Effector memory CD4-positive, alpha-beta T cell (primary cell): Measurements from ENCODE around the gene LST1.

Experiments used
- DNase-seq, 3 donors: peaks; one replicate each; pipeline ENCODE4 v3.0.0-alpha.2; 2020
- H3K27ac ChIP-seq: 2 replicates; pipeline ENCODE4 v1.7.0; 2013; ENCODE audit warnings: mild to moderate bottlenecking, low read length, moderate library complexity; ENCODE audit not compliant: insufficient read depth, poor library complexity, severe bottlenecking
- H3K27me3 ChIP-seq: replicated peaks from 2 replicates; pipeline ENCODE4 v1.7.0; 2013; ENCODE audit warnings: mild to moderate bottlenecking, low read length; ENCODE audit not compliant: insufficient read depth, control insufficient read depth, poor library complexity, severe bottlenecking
- H3K36me3 ChIP-seq: 2 replicates; pipeline ENCODE4 v1.7.0; 2013; ENCODE audit warnings: mild to moderate bottlenecking, low read length, moderate library complexity; ENCODE audit not compliant: control insufficient read depth, insufficient read depth
- H3K4me1 ChIP-seq: 2 replicates; pipeline ENCODE4 v1.7.0; 2013; ENCODE audit warnings: low read length, mild to moderate bottlenecking; ENCODE audit not compliant: control insufficient read depth, insufficient read depth, poor library complexity, severe bottlenecking
- H3K4me3 ChIP-seq: 2 replicates; pipeline ENCODE4 v1.7.0; 2013; ENCODE audit warnings: low read length, low read depth, mild to moderate bottlenecking; ENCODE audit not compliant: insufficient read depth, poor library complexity, severe bottlenecking
- H3K9me3 ChIP-seq: 2 replicates; pipeline ENCODE4 v1.7.0; 2013; ENCODE audit warnings: mild to moderate bottlenecking, low read length, moderate library complexity; ENCODE audit not compliant: control insufficient read depth

LST1 gene

GRCh38 chr6:31575335-31575901 is 10.7 kb upstream of the LST1 start, which contains the start of gene TNF:
Gene TNF (plus strand): TSS chr6:31575565. CDS start chr6:31575742, 177 bp downstream.
- H3K27ac ChIP-seq, result peak within 1 kb of the TSS; percentile 95
- peaks cover 7% of the 10 kb centered on the region for H3K36me3 ChIP-seq
- H3K4me1 ChIP-seq, result peaks cover 83% of the 10 kb centered on the region
- peak within 1 kb of the TSS; percentile 91 for H3K4me3 ChIP-seq
- no peaks in the 10 kb centered on the region for H3K9me3 ChIP-seq
- H3K27me3 ChIP-seq, result no peaks in the 10 kb centered on the region
- DNase-seq, result peak; percentile 78 to 87 (median 80)

- peak overlapping the region; percentile 95 for H3K27ac ChIP-seq
- peak overlapping the region; percentile 91 for H3K4me3 ChIP-seq
- H3K9me3 ChIP-seq, result no peaks in the 10 kb centered on the region
- no peak for DNase-seq
- H3K4me1 ChIP-seq, result peaks cover 77% of the 10 kb centered on the region
- no peaks in the 10 kb centered on the region for H3K27me3 ChIP-seq
- peaks cover 9% of the 10 kb centered on the region for H3K36me3 ChIP-seq
Observed at GRCh38 chr6:31575952-31576685, 10.0 kb upstream of the LST1 start.

GRCh38 chr6:31576897-31577578 is 9.0 kb upstream of the LST1 start:
- Histone ChIP-seq H3K27ac (peak overlapping the region; percentile 95), H3K4me3 (peak overlapping the region; percentile 91), H3K9me3 (no peaks in the 10 kb centered on the region), H3K4me1 (peaks cover 67% of the 10 kb centered on the region), H3K36me3 (peaks cover 9% of the 10 kb centered on the region), H3K27me3 (no peaks in the 10 kb centered on the region)
- peak in 1 of 3 donors; percentile 52 for DNase-seq

GRCh38 chr6:31577579-31577966 is 8.5 kb upstream of the LST1 start:
- Histone ChIP-seq H3K36me3 (peaks cover 9% of the 10 kb centered on the region), H3K4me3 (peak overlapping the region; percentile 91), H3K27me3 (no peaks in the 10 kb centered on the region), H3K4me1 (peaks cover 64% of the 10 kb centered on the region), H3K27ac (peak overlapping the region; percentile 95), H3K9me3 (no peaks in the 10 kb centered on the region)
- no peak for DNase-seq

GRCh38 chr6:31578184-31579118 is 7.6 kb upstream of the LST1 start:
- DNase-seq, result no peak
- H3K4me1 ChIP-seq, result peaks cover 64% of the 10 kb centered on the region
- H3K27me3 ChIP-seq, result no peaks in the 10 kb centered on the region
- peaks cover 9% of the 10 kb centered on the region for H3K36me3 ChIP-seq
- no peaks in the 10 kb centered on the region for H3K9me3 ChIP-seq
- H3K4me3 ChIP-seq, result peak overlapping the region; percentile 91
- H3K27ac ChIP-seq, result peak overlapping the region; percentile 95

- no peak for DNase-seq
- Histone ChIP-seq H3K4me1 (peaks cover 64% of the 10 kb centered on the region), H3K27ac (peak overlapping the region; percentile 95), H3K27me3 (no peaks in the 10 kb centered on the region), H3K9me3 (no peaks in the 10 kb centered on the region), H3K4me3 (peak overlapping the region; percentile 91), H3K36me3 (peaks cover 9% of the 10 kb centered on the region)
Observed at GRCh38 chr6:31579119-31579505, 7.0 kb upstream of the LST1 start.

GRCh38 chr6:31579546-31580437 is 6.3 kb upstream of the LST1 start:
- Histone ChIP-seq H3K36me3 (peaks cover 9% of the 10 kb centered on the region), H3K27ac (peak overlapping the region; percentile 95), H3K4me1 (peaks cover 64% of the 10 kb centered on the region), H3K4me3 (peak overlapping the region; percentile 91), H3K9me3 (no peaks in the 10 kb centered on the region), H3K27me3 (no peaks in the 10 kb centered on the region)
- DNase-seq, result peak in 1 of 3 donors; percentile 50

GRCh38 chr6:31580438-31580740 is 5.7 kb upstream of the LST1 start:
- Histone ChIP-seq H3K27me3 (no peaks in the 10 kb centered on the region), H3K36me3 (peaks cover 9% of the 10 kb centered on the region), H3K4me1 (peaks cover 64% of the 10 kb centered on the region), H3K4me3 (peak overlapping the region; percentile 91), H3K27ac (peak overlapping the region; percentile 95), H3K9me3 (no peaks in the 10 kb centered on the region)
- DNase-seq, result no peak
